ENCODE measurements around the gene RASSF3. TPM values are rescaled to one million over a fixed set of nuclear protein-coding genes. Genes with fewer than 3 reads are reported as not detected.

The RASSF3 gene
- total RNA-seq, 1 experiment from 2014 or later = 7.8 TPM

DNA sequence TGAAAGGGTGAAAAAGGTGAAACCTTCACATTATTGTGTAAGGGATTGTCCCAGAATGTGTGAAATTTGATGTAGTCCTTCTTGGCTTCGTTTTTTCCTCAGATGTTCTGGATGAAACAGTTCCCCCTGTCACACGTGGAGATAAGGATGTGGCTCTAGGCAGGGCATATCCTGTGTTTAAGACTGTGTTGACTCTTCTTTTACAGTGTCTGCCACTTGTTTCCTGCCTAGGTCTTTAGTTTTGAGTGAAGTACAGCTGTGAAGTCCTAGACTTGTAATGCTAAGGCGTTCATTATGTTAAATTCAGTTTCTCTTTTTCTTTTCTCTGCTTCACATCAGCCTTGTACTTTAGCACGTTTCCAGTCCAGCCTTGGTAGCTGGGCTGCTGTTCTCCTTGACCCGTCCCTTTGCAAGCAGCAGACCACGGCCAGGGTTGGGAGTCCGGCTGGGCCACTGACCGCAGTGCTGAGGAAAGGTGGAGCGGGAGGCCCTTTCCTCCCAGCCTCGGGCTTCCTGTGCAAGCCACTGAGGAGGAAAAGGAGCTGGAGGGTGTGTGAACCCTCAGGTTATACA, 59.1 kb downstream of the RASSF3 start:
- peak; percentile 49 for DNase-seq (ENCODE audit: low spot score)

DNA sequence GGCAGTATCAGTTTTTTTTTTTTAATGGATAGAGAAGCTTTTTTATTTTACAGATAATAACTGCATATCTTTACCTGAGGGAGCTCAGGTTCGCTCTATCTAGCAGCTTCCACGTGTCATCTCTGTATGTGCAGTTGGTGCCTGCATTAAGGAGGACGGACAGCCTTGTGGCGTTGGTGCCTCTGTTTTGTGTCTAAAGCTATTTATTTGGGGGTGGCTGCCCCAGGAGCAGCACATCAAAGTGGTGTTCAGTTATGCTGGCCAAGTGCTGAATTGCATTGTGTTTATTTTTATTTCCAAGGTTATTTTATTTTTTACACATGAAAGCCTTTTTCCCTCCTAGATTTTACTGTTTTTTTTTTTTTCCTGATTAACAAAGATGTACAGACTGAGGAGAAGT, 59.7 kb downstream of the RASSF3 start:
- no peak for DNase-seq (ENCODE audit: low spot score)

DNA sequence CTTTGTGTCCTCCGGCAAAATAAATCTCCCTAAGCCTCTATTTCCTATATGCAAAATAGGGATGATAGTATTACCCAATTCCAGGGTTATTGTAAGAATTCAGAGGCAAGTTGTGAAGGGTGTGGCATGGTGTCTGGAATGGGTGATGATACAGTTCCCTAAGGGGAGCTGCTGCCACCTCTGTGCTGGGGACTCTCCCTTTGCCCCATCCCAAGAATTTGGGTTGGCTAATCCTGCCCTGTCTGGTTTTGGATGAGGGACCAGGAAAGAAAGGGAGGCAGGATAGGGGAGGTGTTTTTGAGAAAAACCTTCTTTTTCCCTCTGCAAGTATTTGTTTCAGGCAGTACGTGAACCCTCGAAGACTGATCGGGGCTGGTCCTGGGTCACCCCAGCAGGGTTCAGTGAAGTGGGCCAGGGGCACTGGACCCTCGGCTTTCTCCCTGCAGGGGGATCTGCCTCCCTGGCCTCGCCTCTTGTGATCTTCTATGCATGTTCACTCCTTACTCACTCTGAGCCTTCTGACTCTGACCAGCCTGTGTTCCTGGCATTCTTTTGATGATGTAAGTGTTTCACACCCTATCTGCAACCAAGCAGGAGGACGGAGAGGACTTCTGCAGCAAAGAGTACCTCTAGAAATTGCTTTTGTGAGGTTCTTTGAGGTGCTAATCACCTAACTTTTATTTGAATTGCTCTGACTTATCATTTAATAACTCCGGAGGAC, 60.8 kb downstream of the RASSF3 start:
- peak; percentile 41 for DNase-seq (ENCODE audit: low spot score)

DNA sequence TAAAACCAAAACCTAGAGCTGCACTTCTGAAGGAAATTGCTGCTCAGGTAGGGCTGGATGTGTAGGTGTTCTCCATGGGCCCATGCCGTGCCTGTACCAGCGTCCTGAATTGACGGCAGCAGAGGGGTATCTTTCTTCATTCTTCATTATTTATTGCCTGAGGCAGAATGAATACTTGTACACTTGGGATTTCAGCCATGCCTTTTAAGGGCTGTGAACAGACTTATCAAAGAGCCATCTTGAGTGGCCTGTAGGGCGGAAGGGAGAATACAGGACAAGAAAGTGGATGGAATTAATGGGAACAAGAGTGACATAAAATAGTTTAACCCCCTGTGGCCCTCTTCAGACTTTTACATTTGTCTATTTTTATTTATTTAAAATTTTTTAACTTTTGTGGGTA, 61.4 kb downstream of the RASSF3 start:
- no peak for DNase-seq (ENCODE audit: low spot score)

DNA sequence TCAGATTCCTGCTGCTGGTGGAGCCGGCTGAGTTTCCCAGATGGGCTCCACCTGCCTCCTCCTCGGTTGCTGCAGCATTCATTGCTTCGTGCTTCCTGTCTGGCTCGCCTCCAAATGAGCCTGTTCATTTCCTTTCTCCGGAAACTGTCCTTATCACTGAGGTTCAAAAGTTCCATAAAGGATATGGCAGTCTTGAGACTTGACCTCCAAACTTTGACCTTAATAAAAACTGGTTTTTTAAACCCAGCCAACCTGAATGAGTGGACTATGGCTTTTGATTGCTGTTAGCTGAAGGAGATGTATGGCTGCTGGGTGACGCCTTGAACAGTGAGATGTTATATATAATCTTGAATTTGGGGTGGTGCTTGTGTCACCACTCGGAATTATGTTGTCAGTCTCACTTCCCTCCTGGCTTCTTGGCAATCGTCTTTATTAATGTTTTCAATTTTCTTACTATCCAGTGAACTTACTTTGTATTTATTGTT, 62.7 kb downstream of the RASSF3 start:
- DNase-seq (ENCODE audit: low spot score) = peak; percentile 75

DNA sequence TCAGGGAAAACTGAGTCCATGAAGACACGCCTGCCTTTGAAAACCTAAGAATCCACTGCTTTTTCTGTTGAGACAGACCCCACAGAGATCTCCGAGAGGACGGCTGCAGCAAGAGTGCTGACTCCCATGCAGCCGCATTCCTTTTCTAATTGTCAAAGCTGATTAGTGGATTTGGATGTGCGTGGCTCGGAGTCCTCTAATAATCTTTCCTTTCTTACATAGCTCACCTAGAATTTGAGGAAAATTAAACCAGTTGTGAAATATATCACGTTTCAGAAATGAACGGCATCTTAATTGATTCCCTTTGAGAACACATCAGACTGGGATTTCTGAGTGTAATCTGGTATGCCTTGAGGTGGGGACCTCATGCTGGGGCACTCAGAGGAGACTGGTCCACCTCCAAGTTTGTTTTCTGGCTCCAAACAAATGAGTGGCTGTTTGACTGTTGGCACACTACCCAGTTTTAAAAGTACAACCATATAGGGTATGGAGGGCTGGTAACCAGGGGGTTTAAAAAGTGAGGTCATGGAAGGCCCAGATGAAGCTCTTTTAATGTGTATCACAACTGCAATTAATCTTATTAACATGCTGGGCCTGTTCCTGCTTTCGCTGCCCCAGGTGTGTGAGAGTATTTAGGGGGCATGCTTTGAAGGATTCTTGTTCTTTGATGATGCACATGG, 63.3 kb downstream of the RASSF3 start:
- DNase-seq (ENCODE audit: low spot score) = peak; percentile 78

DNA sequence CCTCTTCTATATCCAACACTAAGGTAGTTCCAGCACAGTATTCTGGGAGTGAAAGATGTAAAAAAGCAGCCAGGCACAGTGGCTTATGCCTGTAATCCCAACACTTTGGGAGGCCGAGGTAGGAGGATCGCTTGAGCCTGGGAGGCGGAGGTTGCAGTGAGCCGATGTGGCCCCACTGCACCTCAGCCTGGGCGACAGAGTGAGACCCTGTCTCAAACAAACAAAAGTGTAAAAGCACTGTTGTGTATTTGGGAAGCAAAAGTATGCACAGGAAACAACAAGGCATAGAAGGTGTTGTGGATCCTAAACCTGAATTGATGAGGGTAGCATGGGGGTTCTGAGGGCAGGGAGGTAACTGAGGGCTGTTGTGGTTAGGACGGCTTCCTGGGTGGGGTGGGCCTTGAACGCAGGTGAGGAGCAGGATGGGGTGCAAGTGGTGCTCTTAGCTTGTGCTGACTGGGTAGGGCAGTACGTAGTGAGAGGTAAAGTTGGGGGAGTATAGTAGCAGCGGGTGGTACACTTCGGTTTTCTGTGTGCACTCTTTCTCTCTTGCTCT, 64.2 kb downstream of the RASSF3 start:
- DNase-seq (ENCODE audit: low spot score) = no peak

DNA sequence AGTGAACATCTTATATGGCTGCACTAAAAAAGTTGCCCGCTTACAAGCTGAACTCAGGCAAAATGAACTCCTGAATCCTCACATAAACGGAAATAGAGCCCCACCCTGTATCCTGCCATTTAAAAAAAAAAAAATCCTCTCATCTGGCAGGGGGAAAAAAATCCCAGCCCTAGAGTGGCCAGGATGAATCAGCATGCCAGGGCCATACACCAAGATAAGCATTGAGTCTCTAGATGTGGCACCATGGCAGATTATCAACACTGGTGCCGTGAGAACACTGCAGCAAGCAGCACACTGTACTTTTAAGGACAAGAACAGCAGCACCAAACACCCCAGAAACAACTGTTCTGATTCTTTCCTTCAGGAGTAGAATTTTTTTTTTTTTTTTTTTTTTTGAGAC, 65.5 kb downstream of the RASSF3 start:
- peak; percentile 90 for DNase-seq (ENCODE audit: low spot score)

DNA sequence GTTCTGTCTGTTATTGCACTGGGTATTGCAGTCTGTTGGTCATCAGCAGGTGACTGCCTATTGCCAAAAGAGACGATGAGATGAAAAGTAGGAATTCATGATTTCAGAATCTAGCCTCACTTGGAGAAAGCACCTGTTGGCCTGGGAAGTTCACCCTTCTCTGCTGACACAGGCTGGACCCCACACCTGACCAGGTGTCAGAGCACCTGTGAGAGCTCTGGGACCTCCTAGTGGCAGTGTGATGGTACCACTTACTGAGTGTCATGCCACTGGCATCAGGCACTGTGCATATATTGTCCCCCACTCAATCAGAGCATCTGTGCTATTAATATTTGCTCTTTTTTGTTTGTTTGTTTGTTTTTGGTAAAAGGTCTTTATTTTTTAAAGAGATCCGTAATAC, 68.0 kb downstream of the RASSF3 start:
- DNase-seq (ENCODE audit: low spot score) = no peak

DNA sequence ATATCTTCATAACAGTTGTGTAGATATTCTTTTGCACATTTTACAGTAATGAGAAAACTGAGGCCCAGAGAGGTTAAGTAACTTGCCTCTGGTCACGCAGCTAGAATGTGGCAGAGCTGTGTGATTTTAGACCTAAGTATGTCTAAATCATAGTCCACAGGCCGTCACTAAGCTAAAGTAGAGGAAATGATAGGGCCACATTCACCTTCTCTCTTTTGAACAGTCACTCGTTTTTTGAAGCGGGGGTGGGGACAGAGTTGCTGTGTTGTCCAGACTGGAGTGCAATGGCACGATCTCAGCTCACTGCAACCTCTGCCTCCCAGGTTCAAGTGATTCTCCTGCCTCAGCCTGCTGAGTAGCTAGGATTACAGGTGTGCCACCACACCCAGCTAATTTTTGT, 68.5 kb downstream of the RASSF3 start:
- DNase-seq (ENCODE audit: low spot score) = no peak

DNA sequence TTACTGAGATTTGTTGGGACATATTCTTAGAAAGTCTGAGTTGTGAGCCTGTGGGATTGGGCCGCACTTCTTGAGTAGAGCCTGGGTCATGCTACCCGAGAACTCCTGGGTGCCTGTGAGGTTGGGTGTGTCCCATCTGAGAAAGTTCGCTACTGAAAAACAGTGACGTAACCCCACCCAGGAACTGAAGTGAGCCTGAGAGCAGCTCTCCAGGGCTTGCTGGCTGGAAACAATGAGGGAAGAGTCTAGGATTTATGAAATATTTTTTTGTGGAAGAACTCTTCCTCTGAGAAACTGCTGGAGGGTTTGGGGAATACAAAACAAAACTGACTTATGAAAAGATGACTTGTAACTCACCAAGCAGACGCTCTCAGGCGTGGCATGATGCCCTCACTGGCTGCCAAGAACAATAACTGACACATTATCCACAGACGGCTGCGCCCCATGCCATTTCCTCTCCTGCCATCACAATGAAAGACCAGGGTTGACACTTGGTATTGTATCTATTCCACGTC, 69.2 kb downstream of the RASSF3 start:
- peak; percentile 80 for DNase-seq (ENCODE audit: low spot score)

DNA sequence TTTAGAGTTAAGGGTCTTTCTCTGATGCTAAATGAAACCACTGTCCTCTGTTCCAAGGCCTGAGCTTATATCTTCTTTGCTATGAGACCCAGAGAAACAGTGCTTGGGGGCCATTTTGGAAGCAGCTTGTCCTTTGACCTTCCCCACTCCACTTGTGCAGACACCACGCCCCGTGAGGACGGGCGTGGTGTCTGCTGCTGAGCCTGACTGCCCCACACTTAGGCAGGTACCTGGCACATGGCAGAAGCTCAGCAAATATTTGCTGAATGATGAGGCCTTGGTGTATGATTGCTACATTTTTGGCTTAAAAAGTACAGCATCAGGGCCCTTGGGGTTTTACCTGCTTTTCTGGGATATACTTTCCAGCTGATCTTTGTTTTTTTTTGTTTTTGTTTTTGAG, 69.9 kb downstream of the RASSF3 start:
- no peak for DNase-seq (ENCODE audit: low spot score)

DNA sequence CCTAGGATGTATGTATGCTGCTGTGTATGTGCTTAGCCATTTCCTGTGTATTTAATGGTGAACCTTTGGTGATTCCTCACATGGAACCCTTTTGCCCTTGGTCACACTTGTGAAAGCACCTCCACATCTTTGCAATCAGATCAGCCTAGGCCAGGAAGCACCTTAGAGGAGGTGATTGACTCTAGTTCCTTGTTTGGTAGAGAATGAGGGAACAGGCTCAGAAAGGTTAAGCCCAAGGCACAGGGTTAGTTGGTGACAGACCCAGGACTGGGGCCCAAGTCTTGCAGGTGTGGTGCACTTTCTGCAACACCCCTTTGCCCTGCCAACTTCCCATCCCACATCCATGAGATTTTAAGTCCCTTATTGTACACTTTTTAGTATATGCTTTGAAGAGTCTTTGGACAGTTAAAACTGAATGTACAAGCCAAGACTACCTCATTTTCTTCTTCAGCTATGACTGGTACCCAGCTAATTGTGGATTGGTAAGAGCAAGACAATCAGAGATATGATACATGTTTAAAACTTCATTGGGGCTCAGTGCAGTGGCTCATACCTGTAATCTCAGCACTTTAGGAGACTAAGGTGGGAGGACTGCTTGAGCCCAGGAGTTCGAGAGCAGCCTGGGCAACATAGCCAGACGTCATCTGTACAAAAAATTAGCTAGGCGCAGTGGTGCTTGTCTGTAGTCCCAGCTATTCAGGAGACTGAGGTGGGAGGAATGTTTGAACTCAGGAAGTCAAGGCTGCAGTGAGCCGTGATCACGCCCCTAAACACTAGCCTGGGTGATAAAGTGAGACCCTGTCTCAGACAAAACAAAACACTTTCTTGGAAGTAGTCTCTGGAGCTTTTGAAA, 71.1 kb downstream of the RASSF3 start:
- DNase-seq (ENCODE audit: low spot score) = no peak

DNA sequence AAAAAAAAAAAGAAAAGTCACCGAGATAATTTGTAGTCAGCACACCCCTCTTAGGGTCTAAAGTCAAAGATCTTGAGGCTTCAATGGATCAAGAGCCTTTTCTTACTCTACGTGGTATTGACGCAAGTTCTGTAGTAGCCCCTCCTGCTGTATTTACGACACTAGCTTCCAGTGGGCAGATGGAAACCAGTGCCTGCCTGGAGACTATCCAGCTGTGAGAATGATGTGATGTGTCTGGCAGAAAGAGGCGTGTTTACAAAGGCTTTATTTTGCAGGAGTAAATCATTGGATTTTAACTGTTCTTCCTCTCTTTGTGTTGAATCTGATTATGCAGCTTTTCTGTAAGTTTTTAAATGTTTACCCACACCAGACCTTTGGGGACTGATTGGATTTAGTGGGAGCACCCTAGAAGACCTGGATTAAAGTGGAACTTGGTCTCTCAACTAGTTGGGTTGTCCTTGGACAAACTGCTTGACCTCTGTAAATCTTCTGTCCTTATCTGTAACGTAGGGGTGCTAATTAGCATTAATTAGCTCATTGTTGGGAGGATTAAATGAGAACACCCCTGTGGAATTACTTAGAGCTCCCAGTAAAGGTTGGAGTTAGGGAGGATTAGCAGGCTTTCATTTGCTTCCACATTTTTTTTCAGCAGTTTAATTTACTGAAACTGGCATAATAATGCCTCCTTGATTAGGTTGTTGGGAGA, 72.4 kb downstream of the RASSF3 start:
- peak; percentile 52 for DNase-seq (ENCODE audit: low spot score)

DNA sequence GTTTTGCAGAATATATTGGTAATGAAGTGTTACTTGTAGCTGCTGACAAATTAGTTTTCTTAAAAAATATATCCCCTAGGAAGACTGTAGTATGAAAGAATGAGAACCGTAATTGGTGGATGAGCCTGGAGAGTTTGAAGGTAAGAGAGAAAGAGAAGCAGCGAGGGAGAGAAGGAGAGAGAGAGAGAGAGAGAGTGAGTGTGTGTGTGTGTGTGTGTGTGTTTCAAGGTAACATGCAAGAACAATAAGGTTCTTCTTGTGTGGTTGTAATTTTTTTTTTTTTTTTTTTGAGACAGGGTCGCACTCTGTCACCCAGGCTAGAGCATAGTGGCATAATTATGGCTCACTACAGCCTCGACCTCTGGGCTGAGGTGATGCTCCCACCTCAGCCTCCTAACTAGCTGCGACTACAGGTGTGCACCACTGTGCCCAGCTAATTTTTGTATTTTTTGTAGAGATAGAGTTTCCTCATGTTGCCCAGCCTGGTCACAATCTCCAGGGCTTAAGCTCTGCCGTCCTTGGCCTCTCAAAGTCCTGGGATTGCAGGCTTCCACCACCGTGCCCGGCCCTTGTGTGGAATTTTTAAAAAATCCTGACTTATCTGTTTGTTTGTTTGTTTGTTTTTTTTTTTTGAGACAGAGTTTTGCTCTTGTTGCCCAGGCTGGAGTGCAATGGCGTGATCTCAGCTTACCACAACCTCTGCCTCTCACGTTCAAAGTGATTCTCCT, 73.7 kb downstream of the RASSF3 start:
- DNase-seq (ENCODE audit: low spot score) = no peak

DNA sequence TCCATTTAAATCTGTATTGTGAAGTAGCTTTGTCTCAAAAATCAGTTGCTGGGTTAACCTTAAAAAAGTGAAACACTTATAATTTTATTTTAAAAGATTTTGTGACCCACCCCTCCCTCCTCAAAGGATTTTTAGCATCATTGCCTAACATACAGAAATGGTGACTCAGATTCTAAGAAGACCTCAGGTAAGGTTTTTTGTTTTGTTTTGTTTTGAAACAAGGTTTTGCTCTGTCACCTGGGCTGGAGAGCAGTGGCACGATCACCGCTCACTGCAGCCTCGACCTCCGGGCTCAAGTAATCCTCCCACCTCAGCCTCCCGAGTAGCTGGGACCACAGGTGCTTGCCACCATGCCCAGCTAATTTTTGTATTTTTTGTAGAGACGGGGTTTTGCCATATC, 74.8 kb downstream of the RASSF3 start:
- no peak for DNase-seq (ENCODE audit: low spot score)

DNA sequence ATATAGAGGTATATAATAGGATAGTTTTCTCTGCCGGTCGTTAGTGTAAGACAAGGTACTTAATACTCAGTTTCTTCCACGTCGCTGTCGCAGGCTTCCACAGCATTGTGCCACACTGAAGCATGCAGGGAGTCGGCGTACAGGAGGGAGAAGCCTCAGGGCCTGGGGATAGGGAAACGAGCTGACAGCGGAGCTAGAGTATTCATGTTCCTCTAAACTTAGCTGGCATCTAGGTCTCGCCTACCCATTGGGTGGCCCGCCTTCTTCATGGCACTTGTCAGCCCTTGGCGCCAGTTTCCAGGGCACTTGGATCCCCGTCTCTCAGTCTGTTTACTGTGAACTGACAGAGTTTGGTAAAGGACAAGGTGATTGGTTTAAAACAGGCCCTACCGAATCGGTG, 75.3 kb downstream of the RASSF3 start:
- DNase-seq (ENCODE audit: low spot score) = no peak

DNA sequence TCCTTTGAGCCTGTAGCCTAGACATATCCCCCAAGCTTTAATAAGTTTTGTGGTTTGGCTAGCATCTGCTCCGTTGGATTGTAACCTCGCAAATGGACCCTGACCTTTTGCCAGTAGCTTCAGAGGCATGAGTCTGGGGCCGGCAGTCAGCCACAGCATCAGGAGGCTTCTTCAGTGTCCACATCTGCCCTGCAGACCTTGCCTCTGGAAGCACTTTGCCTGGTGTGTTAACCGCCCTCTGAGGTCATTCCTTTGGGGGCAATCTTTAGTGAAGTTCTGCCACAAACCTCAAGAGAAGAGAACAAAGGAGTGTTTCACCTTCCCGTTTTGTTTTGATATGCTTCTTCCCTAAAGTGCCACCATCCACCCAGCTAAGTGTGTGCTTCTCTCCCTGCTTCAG, 77.5 kb downstream of the RASSF3 start:
- DNase-seq (ENCODE audit: low spot score) = no peak

DNA sequence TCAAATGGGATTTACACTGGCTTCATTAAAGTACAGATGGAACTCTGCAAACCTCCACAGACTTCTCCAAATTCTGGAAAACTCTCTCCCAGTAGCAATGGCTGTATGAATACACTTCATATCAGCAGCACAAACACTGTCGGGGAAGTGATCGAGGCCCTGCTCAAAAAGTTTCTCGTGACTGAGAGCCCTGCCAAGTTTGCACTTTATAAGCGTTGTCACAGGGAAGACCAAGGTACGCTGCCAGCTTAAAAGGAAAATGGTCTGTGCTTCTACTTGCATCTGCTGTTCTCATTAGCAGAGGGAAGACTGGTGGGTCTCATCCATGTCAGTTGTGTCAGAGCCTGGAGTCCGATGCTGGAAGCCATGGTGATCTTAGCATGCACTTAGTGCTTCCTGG, 77.9 kb downstream of the RASSF3 start:
- no peak for DNase-seq (ENCODE audit: low spot score)

DNA sequence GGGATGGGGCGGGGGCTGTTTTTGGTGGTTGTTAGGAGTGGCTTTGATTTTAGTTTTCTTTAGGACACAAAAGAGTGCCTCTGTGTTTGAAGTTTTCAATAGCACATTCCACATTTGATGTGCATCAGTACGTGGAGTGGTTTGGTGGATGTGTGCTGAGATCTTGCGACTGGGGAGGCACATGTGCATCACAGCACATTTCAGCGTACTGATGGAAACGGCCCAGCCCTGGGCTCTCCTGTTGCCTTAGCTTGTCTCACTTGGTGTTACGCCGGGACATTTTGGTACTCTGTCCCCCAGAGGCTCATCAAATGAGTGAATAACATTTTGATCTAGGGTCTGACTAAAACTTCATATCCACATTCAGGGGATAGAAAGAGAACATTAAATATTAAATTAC, 78.4 kb downstream of the RASSF3 start:
- no peak for DNase-seq (ENCODE audit: low spot score)

All from H4 (cell line).